ENCODE results near the gene MYO7B.

- TF ChIP-seq CTCF (IDR thresholded peaks at IDR 0.05; ENCODE audit: low read length) (no peak), EZH2 (IDR thresholded peaks at IDR 0.05; ENCODE audit: borderline replicate concordance, low read length) (no peak)
Measured at GRCh38 chr2:127546797-127547196, 11.3 kb downstream of the MYO7B start.

Measured in OCI-LY1 (cell line).